GM18520 (cell line): Measurements from ENCODE around the gene SLC8A1.

ENCODE experiments used
- ATAC-seq: cut with Tn5 transposase; IDR thresholded peaks from one replicate; pipeline ENCODE4 v1.9.1; 2021; ENCODE audit not compliant: unreplicated experiment

The SLC8A1 gene

GRCh38 chr2:40451918-40452605 is at the start of gene SLC8A1:
Gene SLC8A1 (minus strand): TSS chr2:40452090.
- ATAC-seq, result no peak

GRCh38 chr2:40499437-40499836 is 47.5 kb upstream of the SLC8A1 start:
- ATAC-seq, result no peak

DNA sequence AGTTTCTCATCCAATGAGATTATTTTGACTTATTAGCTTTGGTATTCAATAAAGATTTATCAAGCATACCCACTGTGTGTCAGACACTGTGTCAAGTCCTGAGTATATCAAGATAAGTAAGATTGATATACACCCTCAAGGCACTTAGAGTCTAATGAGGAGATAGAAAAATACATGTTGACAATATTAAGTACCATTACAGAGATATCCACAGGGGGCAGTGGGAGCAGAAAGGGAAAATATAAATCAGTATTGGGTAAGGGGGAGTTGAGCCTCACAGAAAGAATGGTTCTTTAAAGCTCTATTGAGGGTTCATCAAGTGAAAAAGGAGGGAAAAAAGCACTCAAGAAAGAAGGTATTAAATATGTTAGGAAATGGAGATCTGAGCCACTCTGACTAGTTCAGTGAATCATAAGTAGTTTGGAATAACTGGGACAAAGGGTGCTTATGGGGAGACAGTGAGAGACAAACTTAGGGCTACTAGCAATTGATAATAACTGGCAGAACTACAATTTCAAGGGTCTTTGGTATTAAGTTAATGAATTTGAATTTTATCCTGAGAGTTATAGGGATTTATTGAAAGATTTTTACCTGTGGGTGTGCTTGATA is 45.5 kb upstream of the SLC8A1 start:
- ATAC-seq, result no peak

GRCh38 chr2:40489678-40489960 is 37.7 kb upstream of the SLC8A1 start:
- no peak for ATAC-seq

- ATAC-seq, result no peak
These were observed 37.2 kb upstream of the SLC8A1 start for GRCh38 chr2:40488927-40489677.

DNA sequence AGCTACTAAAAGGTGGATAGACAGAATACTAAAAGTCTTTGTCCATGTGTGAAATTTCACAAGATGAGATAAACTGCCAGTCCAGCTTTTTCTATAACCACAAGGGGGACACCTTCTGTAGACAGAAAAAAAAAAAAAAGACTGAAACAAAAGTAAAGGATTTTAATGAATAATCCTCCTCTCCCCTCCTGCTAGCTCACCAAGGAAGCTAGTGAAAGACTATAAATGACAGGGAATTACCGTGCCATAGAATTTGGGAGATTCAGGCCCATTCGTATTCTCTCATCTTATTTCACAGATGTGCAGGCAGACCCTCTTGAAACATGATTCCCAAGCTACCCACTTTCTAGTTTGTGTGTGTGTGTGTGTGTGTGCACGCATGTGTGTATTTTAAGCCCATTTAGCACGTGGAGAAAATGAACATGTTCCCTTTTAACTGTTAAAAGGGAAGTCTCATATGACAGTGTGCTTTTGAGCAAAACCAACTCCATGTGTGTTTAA is 36.3 kb upstream of the SLC8A1 start:
- ATAC-seq, result no peak

DNA sequence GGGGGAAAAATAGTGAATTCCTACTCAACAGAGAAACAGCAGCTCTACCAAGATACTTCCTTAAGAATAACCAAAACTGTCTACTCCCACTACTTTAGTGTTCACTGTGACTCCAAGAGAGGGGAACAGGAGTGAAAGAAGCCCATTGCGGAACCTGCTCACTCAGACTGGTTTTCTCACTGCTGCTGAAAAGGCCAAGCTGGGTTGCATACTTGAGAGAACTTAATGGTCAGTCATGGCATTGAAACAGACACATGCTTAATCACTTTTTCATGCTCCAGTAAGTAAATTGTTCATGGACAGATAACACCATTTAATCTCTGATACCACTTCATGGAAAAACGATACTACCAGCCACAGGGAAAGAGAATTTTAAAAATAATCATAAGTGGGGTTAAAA is 35.7 kb upstream of the SLC8A1 start:
- no peak for ATAC-seq

- ATAC-seq, result no peak
These were observed 34.0 kb upstream of the SLC8A1 start for GRCh38 chr2:40485854-40486253.

- ATAC-seq, result no peak
These were observed 33.4 kb upstream of the SLC8A1 start for GRCh38 chr2:40485318-40485717.

DNA sequence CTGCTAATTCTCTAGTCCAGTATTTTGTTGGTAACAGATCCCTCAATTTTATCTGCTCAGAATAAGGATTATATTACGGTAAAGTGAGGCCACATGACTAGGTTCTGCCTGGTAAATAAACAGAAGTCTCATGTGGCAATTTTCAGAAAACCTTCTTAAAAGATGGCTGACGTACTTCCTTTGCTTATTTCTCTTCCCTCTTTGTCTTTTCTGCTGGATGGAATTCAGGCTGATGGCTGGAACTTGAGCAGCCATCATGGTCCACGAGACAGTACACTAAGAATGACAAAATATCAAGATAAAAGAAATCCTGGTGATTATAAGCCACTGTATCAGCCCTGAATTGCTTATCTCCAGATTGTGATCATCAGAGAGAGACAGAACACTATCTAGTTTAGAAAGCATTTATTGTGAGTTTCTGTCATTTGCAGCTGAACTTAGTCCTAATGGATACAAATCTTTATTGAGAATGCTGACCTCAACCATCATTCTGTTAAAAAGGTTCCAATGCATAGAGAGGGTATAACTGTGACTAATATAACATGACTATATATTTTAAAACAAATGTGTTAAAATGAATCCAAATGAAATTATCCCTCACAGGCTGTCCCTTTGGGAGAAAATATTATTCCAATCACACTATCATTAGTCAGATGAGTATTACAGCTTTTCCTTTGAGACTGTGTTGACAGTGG is 31.8 kb upstream of the SLC8A1 start:
- no peak for ATAC-seq

- ATAC-seq, result no peak
These were observed 28.7 kb upstream of the SLC8A1 start for GRCh38 chr2:40480596-40480995.

DNA sequence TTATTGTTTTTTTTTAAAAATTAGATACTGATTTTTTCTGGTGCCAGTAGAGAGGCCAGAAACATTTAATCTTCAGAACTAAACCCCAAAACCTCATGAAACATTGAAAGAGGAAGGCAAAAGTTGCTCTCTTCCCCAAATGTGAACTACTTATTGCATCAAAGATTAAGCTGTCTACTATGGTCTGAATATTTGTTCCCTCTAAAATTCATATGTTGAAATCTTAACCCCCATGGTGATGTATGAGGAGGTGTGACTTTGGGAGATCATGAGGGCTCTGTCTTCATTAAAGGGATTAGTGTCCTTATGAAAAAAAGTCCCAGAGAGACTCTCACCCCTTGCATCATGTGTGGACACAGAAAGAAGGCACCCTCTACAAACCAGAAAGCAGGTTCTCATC is 28.2 kb upstream of the SLC8A1 start:
- ATAC-seq, result no peak

GRCh38 chr2:40477361-40477760 is 25.5 kb upstream of the SLC8A1 start:
- ATAC-seq, result no peak

- no peak for ATAC-seq
These were observed 24.5 kb upstream of the SLC8A1 start for GRCh38 chr2:40476436-40476835.

GRCh38 chr2:40474306-40474705 is 22.4 kb upstream of the SLC8A1 start:
- ATAC-seq, result no peak

- ATAC-seq, result no peak
These were observed 20.0 kb upstream of the SLC8A1 start for GRCh38 chr2:40471866-40472265.

- ATAC-seq, result no peak
These were observed 19.2 kb upstream of the SLC8A1 start for GRCh38 chr2:40470822-40471813.

DNA sequence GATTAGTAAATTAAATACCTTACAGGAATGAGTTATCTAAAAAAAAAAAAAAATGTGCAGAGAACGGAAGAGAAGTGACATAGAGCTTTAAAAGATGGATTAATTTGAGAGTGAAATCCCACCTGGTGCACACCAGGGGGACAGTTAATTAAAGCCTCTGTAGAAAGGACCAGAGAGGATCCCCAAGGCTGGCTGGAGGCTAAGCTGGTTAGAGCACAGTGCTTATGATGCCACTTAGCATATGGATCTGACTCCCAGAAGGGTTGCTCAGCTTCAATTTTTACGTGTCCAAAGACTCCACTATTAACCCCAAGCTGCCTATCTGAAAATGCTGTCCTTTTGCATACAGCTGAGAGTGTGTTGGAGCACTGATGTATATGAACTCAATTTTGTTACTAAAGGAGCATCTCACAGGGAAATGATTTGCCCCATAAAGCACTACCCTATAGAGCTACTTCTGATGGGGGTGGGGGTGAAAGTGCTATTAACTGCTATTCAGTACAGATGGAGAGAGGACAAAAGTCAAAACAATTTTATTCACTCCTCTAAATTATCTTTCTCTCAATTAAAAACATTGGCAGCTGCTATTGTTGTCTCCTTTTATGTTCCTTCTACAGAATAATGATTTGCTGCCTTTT is 15.2 kb upstream of the SLC8A1 start:
- no peak for ATAC-seq

GRCh38 chr2:40466332-40466906 is 14.5 kb upstream of the SLC8A1 start:
- no peak for ATAC-seq

DNA sequence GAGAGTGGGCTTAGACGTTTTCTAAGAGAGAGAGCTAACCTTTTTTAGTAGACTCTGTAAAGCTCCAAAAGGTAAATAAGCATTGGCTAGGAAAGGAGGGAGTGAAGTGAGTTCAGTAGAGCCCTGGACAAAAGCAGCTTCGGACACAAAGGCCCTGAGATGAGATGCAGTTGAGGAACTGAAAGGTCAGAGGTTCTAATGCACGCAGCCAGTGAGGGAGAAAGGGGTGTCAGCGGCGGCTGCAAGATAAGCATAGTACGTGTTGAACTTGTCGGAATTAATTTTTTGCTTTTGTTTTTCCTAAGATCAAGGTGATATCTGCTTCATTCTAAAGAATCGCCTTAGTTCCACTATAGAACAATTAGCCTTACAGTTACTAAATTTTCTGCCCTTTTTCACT is 11.2 kb upstream of the SLC8A1 start:
- no peak for ATAC-seq
